Astrocyte of the spinal cord (primary cell): ENCODE data around the gene SYNPO2.
A peak's percentile ranks its signal among the peaks of the same experiment; 100 is the strongest.

Experiments used
- DNase-seq: peaks from one replicate; pipeline ENCODE4 v3.0.0; 2011; ENCODE audit warnings: low read depth, low spot score
- H3K4me3 ChIP-seq: 2 replicates; pipeline ENCODE4 v1.5.1; 2011; ENCODE audit warnings: low read depth, mild to moderate bottlenecking, low read length, moderate library complexity
- in situ Hi-C: cut with HindIII; loops from 2 replicates; pipeline ENCODE4 v1.10.0; 2017; ENCODE audit warnings: low sequenced_read_pairs
- TF ChIP-seq, protein P1 (sequence below): IDR thresholded peaks from 2 replicates; pipeline ENCODE4 v1.5.1; 2012; ENCODE audit warnings: low read depth, mild to moderate bottlenecking, low read length, inconsistent platforms

Gene SYNPO2

DNA sequence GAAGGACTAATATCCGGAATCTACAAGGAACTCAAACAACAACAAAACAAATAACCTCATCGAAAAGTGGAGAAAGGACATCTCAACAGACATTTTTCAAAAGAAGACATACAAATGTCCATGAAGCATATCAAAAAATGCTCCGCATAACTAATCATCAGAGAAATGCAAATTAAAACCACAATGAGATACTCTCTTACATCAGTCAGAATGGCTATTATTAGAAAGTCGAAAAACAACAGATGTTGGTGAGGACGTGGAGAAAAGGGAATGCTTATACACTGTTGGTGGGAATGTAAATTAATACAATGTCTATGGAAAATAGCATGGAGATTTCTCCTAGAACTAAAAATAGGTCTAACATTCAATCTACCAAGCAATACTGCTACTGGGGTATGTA, 195.9 kb downstream of the SYNPO2 start:
- TF ChIP-seq, protein P1, sequence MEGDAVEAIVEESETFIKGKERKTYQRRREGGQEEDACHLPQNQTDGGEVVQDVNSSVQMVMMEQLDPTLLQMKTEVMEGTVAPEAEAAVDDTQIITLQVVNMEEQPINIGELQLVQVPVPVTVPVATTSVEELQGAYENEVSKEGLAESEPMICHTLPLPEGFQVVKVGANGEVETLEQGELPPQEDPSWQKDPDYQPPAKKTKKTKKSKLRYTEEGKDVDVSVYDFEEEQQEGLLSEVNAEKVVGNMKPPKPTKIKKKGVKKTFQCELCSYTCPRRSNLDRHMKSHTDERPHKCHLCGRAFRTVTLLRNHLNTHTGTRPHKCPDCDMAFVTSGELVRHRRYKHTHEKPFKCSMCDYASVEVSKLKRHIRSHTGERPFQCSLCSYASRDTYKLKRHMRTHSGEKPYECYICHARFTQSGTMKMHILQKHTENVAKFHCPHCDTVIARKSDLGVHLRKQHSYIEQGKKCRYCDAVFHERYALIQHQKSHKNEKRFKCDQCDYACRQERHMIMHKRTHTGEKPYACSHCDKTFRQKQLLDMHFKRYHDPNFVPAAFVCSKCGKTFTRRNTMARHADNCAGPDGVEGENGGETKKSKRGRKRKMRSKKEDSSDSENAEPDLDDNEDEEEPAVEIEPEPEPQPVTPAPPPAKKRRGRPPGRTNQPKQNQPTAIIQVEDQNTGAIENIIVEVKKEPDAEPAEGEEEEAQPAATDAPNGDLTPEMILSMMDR = no peak
- H3K4me3 ChIP-seq = no peak overlapping the region
- in situ Hi-C loops = no loop called here
- DNase-seq = no peak

DNA sequence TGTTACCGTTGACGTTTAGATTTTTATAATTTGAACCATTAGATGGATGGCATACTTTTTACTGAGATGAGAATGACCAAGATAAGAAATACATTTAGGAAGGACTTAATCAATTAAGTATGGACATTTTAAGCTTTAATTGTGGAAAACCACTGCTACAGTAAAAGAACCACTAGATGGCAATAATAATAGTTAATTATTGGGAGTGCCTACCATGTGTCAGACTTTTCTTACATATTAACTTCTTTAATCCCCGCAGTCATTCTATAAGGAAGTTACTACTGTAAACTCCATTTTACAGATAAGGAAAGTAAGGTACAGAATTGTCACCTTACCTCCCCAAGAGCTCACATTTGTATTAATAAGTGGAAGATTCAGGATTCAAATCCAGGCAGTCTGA, 198.5 kb downstream of the SYNPO2 start:
- peak; percentile 10 for DNase-seq
- in situ Hi-C loops = no loop called here
- TF ChIP-seq, protein P1 = peak; percentile 46
- H3K4me3 ChIP-seq = no peak overlapping the region

DNA sequence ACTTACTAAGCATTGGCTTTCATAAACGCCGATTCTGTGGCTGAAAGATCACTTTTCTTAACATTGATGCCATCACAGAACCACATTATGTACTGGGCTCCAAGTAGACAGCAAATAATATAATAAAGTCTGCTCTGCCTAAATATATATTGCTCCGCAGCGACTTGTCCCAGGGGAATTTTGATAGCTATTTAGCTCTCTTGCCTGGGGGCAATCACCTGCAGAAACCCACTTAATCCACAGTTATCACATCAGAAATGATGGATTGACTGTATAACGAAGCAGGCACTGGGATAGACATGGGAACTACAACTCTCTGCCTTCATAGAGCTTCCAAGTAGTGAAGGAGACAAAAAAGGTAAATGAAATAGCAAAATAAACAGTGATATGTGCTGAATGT, 199.0 kb downstream of the SYNPO2 start:
- no peak overlapping the region for H3K4me3 ChIP-seq
- no peak for DNase-seq
- TF ChIP-seq, protein P1 = no peak
- in situ Hi-C loops = no loop called here

DNA sequence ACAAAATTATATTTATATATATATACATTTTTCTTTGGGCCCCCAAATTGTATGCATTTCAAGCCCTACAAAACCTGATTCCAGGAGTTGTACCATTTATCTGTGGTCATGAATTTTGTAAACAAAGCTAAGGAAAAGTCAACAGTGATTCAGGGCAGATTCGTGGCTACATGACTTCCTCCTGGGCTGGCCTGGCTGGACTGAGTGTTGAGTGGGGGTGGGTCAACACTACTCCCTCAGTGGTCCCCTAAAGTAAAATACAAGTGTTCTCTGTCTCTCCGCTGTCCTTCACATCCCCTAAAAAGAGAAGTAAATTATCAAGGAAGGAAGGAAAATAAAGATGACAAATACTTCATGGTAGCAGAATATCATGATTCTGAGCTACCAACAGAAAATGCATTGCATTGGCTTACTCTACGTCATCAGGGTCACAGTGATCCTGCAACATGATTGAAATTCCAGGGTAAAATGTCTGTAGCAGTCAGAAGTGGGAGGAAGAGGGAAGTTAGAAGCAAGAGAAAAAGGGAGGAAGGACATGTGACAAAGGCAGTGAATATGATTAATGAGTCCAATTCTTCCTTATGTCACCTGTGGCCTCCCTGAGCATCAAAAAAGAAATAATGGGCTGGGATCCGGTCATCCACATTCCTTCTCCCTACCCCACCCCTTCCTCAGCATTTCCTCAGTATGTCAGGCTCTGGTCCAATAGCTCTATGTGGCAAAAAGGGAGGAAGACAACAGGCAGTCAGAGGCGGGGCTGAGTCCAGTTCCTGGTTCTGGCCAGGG, 204.6 kb downstream of the SYNPO2 start:
- DNase-seq = no peak
- in situ Hi-C loops = no loop called here
- no peak overlapping the region for H3K4me3 ChIP-seq
- TF ChIP-seq, protein P1 = no peak

DNA sequence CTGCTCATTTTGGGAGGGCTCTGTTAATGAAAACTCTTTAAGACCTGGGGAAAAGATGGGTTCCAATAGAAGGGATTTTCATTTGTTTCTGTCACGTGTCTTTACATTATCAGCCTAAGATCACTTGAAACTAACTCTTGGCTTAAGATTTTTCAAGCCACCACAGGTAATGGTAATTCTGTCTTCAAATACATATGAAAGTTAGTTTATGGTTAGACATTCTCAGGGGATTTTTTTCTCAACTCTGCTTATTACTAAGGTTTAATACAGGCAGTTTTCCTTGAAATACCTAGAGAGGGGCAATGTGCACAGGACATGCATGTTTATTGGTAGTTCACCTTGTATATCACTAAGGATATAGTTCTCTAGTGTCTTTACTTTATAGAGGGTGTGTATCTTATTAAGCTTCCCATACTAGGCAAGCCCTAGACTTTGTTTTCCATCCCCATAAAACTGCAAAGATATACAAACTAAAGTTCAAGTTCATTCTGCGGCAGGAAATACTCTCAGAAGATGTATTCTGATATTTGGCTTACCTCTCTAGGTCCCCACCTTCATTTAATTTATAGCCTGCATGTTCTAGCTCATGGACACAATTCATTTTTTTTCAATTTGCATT, 208.7 kb downstream of the SYNPO2 start:
- in situ Hi-C loops = no loop called here
- H3K4me3 ChIP-seq = no peak overlapping the region
- TF ChIP-seq, protein P1 = no peak
- no peak for DNase-seq

DNA sequence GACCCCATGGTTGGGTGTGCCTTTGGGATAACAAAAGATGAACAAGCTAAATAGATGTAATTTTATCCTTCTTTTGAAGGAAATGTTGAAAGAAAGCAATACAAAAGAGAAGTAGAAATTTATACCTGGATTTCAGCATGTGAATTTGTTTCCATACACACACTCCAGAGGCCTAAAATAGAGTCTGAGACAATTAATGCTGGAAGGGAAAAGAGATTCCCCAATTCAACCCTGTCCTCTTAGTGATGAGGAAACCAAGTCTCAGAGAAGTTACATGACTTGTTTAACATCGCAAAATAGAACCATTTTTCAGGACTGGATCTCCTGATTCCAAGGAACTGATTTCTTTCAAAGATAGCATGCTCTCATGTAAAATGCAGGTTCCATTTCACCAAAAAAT, 209.7 kb downstream of the SYNPO2 start:
- TF ChIP-seq, protein P1 = no peak
- H3K4me3 ChIP-seq = no peak overlapping the region
- in situ Hi-C loops = no loop called here
- no peak for DNase-seq
